Testis (tissue), 2 donors: ENCODE results near the gene ENTHD1.

Experiments used
- CTCF ChIP-seq, 3 experiments: fragments of 450-650 bp in 2 of 3; fragments of 200-600 bp in 1 of 3; sonication (generic) in 1 of 3; IDR thresholded peaks; one replicate each; pipeline ENCODE4 v1.5.1; 2016 to 2019; ENCODE audit warnings: antibody characterized with exemption in 3 of 3, mild to moderate bottlenecking in 2 of 3, moderate library complexity in 1 of 3
- POLR2A ChIP-seq: fragments of 450-650 bp; IDR thresholded peaks from one replicate; pipeline ENCODE4 v1.6.1; 2017; ENCODE audit warnings: antibody characterized with exemption, mild to moderate bottlenecking, moderate library complexity

GRCh38 chr22:39797528-39798147 is 95.9 kb downstream of the ENTHD1 start:
- no peak for TF ChIP-seq CTCF (IDR thresholded peaks at IDR 0.05)
- no peak for TF ChIP-seq POLR2A
